COLO668 (cell line): ENCODE data around the gene POLR2E.

Experiments
- DNase-seq: peaks from one replicate; lab custom pipeline; 2025; ENCODE audit not compliant: unreplicated experiment; lab: John Stamatoyannopoulos, UW

POLR2E gene

DNA sequence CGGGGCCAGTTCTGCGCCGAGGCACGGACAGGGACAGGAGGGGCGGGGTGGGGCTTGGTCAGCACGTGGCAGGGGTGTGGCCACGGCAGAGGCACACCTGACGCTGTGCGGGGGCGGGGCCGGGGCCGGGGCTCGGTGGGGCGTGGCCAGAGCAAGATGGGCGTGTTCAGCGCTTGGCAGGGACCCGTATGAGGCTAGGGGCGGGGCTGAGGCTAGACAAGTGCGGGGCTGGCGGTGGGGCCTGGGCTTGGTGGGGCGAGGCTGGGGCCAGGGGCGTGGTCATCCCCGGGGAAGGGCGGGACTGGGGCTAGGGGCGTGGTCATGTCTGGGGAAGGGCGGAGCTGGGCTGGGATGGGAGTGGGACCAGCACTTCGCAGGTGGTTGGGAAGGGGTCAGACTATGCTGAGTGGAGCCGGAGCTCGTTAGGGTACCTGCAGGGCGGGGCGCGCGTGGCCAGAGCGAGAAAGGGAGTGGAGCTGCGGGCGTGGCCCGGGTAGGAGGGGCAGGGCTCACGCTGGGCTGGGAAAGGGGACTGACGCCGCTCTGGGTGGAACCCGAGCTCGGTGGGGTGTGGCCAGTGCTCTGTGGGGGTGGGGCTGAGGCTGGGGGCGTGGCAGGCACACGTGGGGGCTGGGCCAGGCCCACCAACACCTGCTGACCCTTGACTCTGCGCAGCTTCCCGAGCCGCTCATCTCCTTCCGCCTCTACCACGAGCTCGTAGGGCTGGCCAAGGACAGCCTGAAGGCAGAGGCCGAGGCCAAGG lies 12.8 kb downstream of the POLR2E start:
- peak; percentile 97 for DNase-seq

GRCh38 chr19:1081301-1082164 lies 13.6 kb downstream of the POLR2E start:
- peak; percentile 55 for DNase-seq

DNA sequence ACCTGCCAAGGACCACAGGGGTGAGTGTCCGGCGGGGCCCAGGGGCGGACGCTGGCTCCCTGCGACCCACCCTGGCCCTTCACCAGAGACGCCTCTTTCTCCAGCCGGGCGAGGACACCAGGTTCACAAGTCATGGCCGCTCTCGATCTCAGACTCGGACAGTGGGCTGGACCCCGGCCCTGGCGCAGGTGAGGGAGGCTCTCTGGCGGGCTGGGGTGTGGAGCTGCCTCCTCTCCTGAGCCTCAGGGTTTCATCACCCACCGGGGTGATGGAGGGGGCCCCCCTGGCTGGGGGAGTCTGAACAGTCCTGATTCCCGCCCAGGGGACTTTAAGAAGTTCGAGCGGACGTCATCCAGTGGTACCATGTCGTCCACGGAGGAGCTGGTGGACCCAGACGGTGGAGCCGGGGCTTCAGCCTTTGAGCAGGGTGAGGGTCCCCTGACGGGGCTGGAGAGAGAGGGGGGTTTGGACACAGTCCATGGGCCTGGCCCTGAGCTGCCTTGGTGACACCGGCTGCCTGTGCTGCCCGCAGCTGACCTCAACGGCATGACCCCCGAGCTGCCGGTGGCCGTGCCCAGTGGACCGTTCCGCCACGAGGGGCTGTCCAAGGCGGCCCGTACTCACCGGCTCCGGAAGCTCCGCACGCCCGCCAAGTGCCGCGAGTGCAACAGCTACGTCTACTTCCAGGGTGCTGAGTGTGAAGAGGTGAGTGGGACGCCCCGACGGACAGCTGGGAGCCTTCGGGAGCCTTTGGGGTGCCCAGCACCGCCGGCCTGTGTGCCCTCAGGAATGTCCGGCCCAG lies 14.6 kb downstream of the POLR2E start:
- no peak for DNase-seq

GRCh38 chr19:1079566-1080111 lies 15.5 kb downstream of the POLR2E start:
- no peak for DNase-seq

GRCh38 chr19:1076951-1077350 lies 18.2 kb downstream of the POLR2E start:
- DNase-seq, result peak; percentile 54

GRCh38 chr19:1076046-1076386 lies 19.2 kb downstream of the POLR2E start:
- DNase-seq, result no peak

GRCh38 chr19:1074544-1075283 lies 20.5 kb downstream of the POLR2E start:
- DNase-seq, result peak; percentile 96

GRCh38 chr19:1073956-1074517 lies 21.1 kb downstream of the POLR2E start:
- no peak for DNase-seq

- peak; percentile 17 for DNase-seq
Measured at GRCh38 chr19:1073063-1073955, 21.9 kb downstream of the POLR2E start.

DNA sequence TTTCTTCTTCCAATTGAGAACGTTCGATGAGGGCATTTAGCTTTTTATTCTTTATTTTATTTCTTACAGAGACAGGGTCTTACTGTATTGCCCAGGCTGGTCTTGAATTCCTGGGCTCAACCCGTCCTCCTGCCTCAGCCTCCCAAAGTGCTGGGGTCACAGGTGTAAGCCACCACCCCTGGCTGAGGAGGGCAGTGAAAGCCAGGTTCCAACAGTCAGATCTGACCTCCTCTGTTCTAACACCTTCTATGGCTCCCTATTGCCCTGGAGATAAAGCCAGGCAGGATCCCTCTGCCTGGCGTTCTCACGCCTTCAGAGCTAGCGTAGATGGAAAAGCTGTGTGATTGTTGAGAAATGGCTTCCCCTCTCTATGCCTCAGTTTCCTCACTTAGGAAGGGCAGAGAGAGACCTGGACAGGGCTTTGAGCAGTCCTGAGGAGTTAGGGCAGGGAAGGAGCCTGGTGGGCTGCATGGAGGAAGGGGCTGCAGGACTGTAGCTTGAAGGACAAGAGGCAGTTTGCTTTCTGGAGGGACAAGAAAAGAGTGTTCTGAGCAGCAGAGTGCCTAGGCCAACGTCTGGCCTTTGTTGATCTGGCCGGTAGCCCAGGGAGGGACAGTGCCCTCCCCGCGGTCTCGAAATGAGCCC lies 22.7 kb downstream of the POLR2E start:
- no peak for DNase-seq

DNA sequence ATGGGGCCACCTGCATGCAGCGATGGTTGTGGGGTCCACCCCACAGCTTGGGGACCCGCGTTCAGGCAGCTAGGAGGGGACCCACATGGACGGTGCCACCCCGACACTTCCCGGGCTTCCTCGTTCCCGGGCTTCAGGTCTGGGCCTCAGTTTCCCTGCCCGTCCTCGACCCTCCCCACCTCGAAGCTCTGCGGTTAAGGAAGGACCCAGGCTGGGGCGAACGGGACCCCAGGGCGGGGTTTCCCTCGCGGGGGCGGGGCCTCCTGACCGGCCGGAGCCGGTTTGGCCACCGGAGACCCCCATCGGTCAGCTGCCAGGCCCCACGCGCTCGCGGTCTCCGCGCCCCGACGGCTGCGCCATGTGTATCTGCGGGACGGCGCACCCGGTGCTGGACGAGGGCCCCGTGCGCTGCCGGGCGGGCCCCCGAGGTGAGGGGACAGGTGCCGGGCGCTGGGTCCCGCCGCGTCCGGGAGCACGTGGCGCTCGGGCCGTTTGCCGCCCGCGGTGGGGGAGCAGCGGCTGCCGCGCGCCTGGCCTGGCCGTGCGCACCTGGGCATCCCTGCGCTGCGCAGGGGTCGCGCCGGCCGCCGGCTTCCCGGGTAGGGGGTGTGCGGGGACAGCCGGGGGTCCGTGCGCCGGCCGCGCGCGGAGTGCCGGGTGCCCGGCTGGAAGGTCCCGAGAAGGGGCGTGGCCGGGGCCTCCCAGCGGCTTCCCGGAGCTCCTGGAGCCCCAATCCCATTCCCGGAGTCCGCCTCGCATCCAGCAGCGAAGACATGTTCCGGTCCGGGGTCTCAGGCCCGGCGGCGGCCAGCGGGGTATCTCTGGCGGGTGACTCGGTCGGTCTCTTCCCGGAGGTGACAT lies 24.0 kb downstream of the POLR2E start:
- peak; percentile 49 for DNase-seq

- DNase-seq, result peak; percentile 26
Measured at GRCh38 chr19:1070576-1070930, 24.6 kb downstream of the POLR2E start.

GRCh38 chr19:1069009-1069779 lies 26.0 kb downstream of the POLR2E start:
- peak; percentile 52 for DNase-seq

DNA sequence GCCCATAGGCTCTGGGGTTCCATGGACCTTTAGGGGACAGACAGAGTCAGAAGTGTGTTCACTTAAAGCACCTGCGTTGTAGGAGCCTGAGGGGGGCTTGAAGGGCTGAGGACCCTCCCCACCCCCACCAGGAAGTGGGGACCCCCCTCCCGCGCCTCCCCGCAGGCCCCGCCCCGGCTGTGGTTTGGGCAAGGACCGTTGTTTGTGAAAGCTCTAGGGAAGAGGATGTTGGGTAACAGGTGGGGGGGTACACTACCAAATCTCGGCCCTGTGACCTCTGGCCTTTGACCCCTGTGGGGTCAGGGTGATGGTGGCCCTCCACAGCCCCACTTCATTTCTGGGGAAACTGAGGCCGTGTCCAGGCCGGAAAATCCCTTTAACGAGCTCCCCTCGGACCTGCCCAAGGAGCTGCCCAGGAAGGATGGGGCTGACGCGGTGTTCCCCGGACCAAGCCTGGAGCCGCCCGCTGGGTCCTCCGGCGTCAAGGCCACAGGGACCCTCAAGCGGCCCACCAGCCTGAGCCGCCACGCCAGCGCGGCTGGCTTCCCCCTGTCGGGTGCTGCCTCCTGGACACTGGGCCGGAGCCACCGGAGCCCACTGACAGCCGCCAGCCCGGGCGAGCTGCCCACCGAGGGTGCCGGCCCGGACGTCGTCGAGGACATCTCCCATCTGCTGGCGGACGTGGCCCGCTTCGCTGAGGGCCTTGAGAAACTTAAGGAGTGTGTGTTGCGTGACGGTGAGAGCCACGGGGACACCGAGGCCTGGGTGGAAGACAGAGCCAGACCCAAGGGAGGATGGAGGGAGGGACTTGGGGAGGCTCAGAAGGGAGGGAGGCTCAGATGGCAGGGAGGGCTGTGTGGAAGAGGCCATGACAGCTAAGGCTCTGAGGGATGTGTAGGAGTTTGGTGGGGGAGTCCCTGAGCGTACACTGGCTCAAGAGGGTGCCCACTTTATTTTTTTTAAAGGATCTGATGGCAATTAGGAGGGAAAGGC lies 26.9 kb downstream of the POLR2E start:
- DNase-seq, result no peak

GRCh38 chr19:1067341-1067957 lies 27.7 kb downstream of the POLR2E start:
- DNase-seq, result no peak
